ENCODE data around the gene TBC1D10B. TPM values are rescaled to one million over a fixed set of nuclear protein-coding genes. Genes with fewer than 3 reads are reported as not detected.

TBC1D10B gene
- total RNA-seq, 6 experiments from 2014 or later = 7.9 to 12.3 (median 10.6) TPM

DNA sequence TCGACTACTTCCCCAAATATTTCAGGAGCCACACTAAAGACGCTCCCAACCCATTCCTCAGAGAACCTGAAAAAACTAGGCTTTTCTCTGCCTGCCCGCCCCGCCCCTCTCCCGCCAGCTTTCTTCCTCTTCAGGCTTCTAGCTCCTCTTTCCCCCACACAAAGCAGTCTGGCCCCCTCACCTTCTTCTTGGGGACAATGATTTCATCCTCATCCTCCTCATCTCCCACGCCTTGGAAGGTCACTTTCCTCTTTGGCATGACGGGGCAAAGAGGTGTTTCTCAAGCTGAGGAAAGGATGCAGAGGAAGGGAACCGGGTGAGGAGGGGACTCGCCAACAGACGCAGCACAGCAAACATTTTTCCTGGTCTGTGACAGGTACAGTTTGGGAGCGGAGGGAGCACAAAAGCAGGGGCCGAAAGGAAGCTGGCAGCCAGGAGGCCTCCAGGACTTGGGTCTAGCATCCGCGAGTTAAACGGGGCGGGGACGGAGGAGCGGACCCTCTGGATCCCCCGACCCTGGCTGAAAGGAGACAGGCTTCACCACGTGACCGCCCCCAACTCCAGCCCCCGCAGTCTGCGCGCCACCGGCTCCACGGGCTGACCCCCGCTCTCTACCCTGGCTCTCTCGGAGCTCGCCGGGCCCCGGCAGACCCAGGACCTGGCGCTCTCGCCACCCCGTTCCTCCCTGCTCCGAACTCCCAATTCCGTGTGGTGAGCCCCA is 15.7 kb downstream of the TBC1D10B start:
- DNase-seq (peak in 2 of 3 donors; percentile 28 to 55), ATAC-seq (peak; percentile 16 to 29 (median 28))
- Histone ChIP-seq H3K9me3 (no peaks in the 10 kb centered on the region), H3K27me3 (no peaks in the 10 kb centered on the region), H3K4me1 (peaks cover 0 to 43% (median 19%) of the 10 kb centered on the region in 4 donors), H3K4me3 (peak overlapping the region; percentile 79 to 95 (median 84)), H3K36me3 (peaks cover 0 to 19% (median 4%) of the 10 kb centered on the region in 4 donors), H3K27ac (peak overlapping the region; percentile 90 to 97 (median 95))
- WGBS (ENCODE audit: insufficient coverage, low coverage, low lambda C conversion rate, missing lambda C conversion rate) = under 1% methylated on average over 10 of the region's 36 CpGs
- no peak for TF ChIP-seq POLR2A (IDR thresholded peaks at IDR 0.05)
- TF ChIP-seq, protein P1, sequence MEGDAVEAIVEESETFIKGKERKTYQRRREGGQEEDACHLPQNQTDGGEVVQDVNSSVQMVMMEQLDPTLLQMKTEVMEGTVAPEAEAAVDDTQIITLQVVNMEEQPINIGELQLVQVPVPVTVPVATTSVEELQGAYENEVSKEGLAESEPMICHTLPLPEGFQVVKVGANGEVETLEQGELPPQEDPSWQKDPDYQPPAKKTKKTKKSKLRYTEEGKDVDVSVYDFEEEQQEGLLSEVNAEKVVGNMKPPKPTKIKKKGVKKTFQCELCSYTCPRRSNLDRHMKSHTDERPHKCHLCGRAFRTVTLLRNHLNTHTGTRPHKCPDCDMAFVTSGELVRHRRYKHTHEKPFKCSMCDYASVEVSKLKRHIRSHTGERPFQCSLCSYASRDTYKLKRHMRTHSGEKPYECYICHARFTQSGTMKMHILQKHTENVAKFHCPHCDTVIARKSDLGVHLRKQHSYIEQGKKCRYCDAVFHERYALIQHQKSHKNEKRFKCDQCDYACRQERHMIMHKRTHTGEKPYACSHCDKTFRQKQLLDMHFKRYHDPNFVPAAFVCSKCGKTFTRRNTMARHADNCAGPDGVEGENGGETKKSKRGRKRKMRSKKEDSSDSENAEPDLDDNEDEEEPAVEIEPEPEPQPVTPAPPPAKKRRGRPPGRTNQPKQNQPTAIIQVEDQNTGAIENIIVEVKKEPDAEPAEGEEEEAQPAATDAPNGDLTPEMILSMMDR (IDR thresholded peaks at IDR 0.05) = no peak
- intact Hi-C loops (cut with DNase I) = no loop called here

DNA sequence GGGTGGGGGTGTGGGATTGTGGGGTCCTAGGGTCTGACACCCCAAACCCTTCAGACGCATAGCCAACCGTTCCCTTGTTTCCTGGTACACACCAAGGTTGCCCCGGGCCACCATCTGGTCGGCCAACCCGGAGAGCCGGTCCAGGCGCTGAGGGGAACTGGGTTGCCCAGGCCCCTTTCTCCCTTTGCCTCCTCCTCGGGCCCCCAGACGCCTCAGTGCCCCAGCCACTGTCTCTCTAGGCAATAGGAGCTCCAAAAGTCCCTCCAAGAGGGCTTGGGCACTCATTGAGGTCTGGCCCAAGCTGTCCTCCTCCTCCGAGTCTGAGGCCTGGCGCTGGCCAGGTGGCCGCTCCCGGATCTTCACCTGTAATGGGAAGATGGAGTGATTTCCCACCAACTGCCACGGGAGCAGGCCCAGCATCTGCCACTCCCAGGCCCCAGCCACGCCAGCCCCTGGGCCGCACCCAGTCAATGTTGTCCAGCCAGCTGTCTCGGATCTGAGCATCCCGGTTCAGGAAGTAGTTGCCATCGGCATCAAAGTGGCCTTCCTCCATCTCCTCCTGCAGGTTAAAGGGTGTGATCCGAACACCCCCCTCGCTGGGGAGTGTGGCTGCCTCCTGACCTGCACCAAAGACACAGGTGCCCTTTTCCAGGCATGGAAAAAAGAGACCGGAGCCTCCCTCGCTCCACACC is 16.7 kb downstream of the TBC1D10B start:
- no peaks in the 10 kb centered on the region for H3K9me3 ChIP-seq
- no peak overlapping the region for H3K27ac ChIP-seq
- peaks cover 0 to 43% (median 19%) of the 10 kb centered on the region in 4 donors for H3K4me1 ChIP-seq
- no peaks in the 10 kb centered on the region for H3K27me3 ChIP-seq
- H3K4me3 ChIP-seq = no peak overlapping the region
- DNase-seq = peak in 1 of 3 donors; percentile 23
- H3K36me3 ChIP-seq = peaks cover 0 to 11% (median 0%) of the 10 kb centered on the region in 4 donors
- ATAC-seq = no peak
- TF ChIP-seq POLR2A (IDR thresholded peaks at IDR 0.05) = no peak
- TF ChIP-seq, protein P1 (IDR thresholded peaks at IDR 0.05) = no peak
- intact Hi-C loops (cut with DNase I) = no loop called here
- 91% methylated on average over 8 of the region's 23 CpGs for whole genome bisulfite sequencing (ENCODE audit: insufficient coverage, low coverage, low lambda C conversion rate, missing lambda C conversion rate)

DNA sequence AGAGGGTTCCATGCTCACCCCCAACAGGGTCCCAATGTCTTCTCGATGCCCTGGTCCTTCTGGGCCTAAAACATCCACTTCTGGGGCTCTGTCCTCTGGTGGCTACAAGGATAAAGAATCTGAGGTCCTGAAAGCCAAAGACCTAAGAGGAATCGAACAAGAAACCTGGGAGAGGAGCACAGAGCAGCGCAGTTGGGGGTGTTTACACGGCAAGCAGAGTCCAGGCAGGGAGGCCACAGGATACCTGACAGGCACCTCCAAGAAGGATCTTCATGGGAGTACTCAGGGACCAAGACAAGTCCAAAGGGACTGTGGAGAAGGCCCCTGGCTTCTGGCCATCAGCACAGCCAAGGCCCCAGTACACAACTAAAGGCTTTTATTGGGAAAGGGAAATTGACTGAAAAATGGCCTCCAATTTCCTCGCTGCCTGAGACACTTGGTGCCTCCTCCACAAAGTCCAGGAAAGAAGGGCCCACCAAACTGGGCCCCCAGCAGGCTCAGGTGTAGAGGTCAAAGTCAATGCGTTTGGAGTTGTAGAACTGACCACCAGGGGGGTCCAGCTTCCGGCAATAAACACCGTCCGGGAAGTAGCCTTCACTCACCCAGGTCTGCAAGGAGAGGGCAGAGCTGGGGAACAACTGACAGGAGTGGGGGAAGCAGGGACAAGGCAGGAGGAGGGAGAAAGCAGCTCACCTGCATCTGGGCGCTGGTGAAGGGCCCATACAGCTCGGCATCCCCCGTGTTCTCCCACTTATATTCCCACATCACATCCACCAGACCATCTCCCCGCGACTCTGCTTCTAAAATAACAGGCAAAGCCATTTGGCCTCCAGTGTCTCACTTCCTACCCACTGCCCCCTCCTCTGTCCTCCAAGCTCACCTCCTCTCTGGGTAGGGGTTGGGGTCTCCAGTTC is 17.5 kb downstream of the TBC1D10B start:
- Histone ChIP-seq H3K36me3 (peaks cover 0 to 11% (median 0%) of the 10 kb centered on the region in 4 donors), H3K9me3 (no peaks in the 10 kb centered on the region), H3K4me1 (peaks cover 0 to 43% (median 19%) of the 10 kb centered on the region in 4 donors), H3K4me3 (no peak overlapping the region), H3K27ac (peak overlapping the region in 2 of 3 donors; percentile 26 to 34), H3K27me3 (no peaks in the 10 kb centered on the region)
- TF ChIP-seq, protein P1 (IDR thresholded peaks at IDR 0.05) = no peak
- TF ChIP-seq POLR2A (IDR thresholded peaks at IDR 0.05) = no peak
- intact Hi-C loops (cut with DNase I) = no loop called here
- 82% methylated on average over 5 of the region's 14 CpGs for WGBS (ENCODE audit: insufficient coverage, low coverage, low lambda C conversion rate, missing lambda C conversion rate)
- no peak for DNase-seq
- no peak for ATAC-seq

Data from right lobe of liver (tissue), 6 donors.